Dendritic cell treated with granulocyte-macrophage colony-stimulating factor and Interleukin-4, amounts not matched to agents 40 ng/mL and 50 ng/mL, for 4 days (primary cell): Measurements from ENCODE around the gene AMY1A.
"Not testable (repeated sequence)": the region's sequence is repeated elsewhere in the genome, so short reads cannot be mapped to it uniquely, and the experiment has no call there.

Source experiments
- H3K27ac Mint-ChIP-seq: one replicate; pipeline ENCODE4 v1.8.0; 2022; ENCODE audit warnings: mild to moderate bottlenecking, mixed read lengths
- H3K27me3 Mint-ChIP-seq: one replicate; pipeline ENCODE4 v1.8.0; 2022; ENCODE audit warnings: mild to moderate bottlenecking, mixed read lengths
- H3K36me3 Mint-ChIP-seq: one replicate; pipeline ENCODE4 v1.8.0; 2022; ENCODE audit warnings: low read depth, mixed read lengths
- H3K4me1 Mint-ChIP-seq: one replicate; pipeline ENCODE4 v1.8.0; 2022; ENCODE audit warnings: low read depth, mixed read lengths
- H3K4me3 Mint-ChIP-seq: one replicate; pipeline ENCODE4 v1.8.0; 2022; ENCODE audit warnings: mild to moderate bottlenecking, moderate library complexity, mixed read lengths
- H3K9me3 Mint-ChIP-seq: one replicate; pipeline ENCODE4 v1.8.0; 2022; ENCODE audit warnings: mixed read lengths
- intact Hi-C: fragments of 100-400 bp; cut with micrococcal nuclease; formaldehyde crosslinking; loops from one replicate; pipeline ENCODE4 v1.15.0; 2022

Gene AMY1A

GRCh38 chr1:103710381-103710780 lies 54.8 kb downstream of the AMY1A start:
- H3K4me1 Mint-ChIP-seq, H3K9me3 Mint-ChIP-seq: not testable (repeated sequence)

More at GRCh38 chr1:103710381-103710780, 54.8 kb downstream of the AMY1A start:
- H3K27me3 Mint-ChIP-seq, H3K27ac Mint-ChIP-seq, H3K36me3 Mint-ChIP-seq, H3K4me3 Mint-ChIP-seq, intact Hi-C loops: not testable (repeated sequence)
